GM18861 (cell line): ENCODE data around the gene SMIM7.

Experiments used
- ATAC-seq: cut with Tn5 transposase; IDR thresholded peaks from one replicate; pipeline ENCODE4 v1.9.1; 2021; ENCODE audit not compliant: unreplicated experiment

Gene SMIM7

GRCh38 chr19:16596399-16596798 lies 63.5 kb downstream of the SMIM7 start:
- no peak for ATAC-seq
